GM12891 (cell line): ENCODE data around the gene ASPG.

ENCODE experiments used
- DNase-seq: peaks from one replicate; pipeline ENCODE4 v3.0.0; 2011; ENCODE audit warnings: low spot score; ENCODE audit not compliant: insufficient read length
- FAIRE-seq: peaks from 2 replicates; lab custom pipeline; 2011; peaks lifted over from hg19 to GRCh38; lab: Jason Lieb, UNC
- PAX5 ChIP-seq: IDR thresholded peaks from 2 replicates; pipeline ENCODE4 v1.6.1; 2011; ENCODE audit warnings: low read length, moderate library complexity, mild to moderate bottlenecking; ENCODE audit not compliant: insufficient read depth, severe bottlenecking
- POLR2A ChIP-seq: IDR thresholded peaks from 2 replicates; pipeline ENCODE4 v1.6.1; 2011; ENCODE audit warnings: low read depth, low read length, control low read depth
- POLR2AphosphoS5 ChIP-seq: IDR thresholded peaks from 2 replicates; pipeline ENCODE4 v1.6.1; 2011; ENCODE audit warnings: low read depth, low read length, control low read depth
- POU2F2 ChIP-seq: IDR thresholded peaks from 2 replicates; pipeline ENCODE4 v1.6.1; 2011; ENCODE audit warnings: low read depth, mild to moderate bottlenecking, control low read depth, low read length, moderate library complexity
- SPI1 ChIP-seq: IDR thresholded peaks from 2 replicates; pipeline ENCODE4 v1.6.1; 2011; ENCODE audit warnings: low read depth, low read length, control low read depth
- TAF1 ChIP-seq: IDR thresholded peaks from 2 replicates; pipeline ENCODE4 v1.6.1; 2011; ENCODE audit warnings: low read depth, low read length, control low read depth

The ASPG gene

DNA sequence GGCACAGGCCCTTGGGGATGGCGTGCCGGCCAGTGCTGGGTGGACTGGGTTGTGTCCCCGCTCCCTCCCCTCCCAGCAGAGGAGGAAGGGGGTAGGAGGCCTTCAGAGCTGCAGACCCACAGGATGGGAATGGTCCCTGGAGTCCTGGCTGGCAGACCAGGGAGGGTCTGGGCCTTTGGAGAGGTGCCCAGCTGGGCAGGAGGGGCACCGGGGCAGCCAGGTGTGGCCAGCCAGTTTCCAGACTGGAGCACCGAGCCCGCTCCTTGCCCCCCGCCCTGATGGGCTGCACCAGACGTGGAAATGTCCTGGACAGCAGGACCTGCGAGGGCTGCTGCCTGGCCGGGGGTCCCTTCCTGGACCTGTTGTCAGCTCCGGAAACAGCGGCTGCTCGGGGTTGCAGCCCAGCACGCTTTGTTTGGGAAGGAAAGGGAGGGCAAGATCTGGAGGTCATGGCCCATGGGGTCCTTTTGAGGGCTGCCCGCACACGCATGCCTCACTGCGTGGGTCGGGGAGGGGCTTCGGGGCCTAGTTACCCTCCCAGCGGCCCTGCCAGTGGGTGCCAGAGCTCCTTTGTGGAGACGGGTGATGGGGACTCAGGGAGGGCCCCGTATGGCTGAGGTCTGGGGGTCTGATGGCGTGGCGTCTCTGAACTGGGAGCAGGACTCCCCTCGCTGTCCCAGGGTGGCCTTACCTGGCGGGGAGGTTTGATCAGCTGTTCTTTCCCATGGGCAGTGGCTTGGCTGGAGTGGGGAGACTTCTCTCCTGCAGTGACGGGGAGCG is 62.0 kb downstream of the ASPG start:
- FAIRE-seq = no peak
- DNase-seq = no peak
- no peak for TF ChIP-seq POLR2AphosphoS5
- TF ChIP-seq SPI1 = no peak
- no peak for TF ChIP-seq TAF1
- no peak for TF ChIP-seq POLR2A
- no peak for TF ChIP-seq PAX5
- TF ChIP-seq POU2F2 = no peak

GRCh38 chr14:104148433-104149277 is 63.2 kb downstream of the ASPG start:
- TF ChIP-seq POLR2AphosphoS5 (no peak), PAX5 (no peak), POLR2A (no peak), TAF1 (no peak), POU2F2 (no peak), SPI1 (no peak)
- no peak for DNase-seq
- no peak for FAIRE-seq

GRCh38 chr14:104149278-104149595 is 63.7 kb downstream of the ASPG start:
- TF ChIP-seq POLR2AphosphoS5 (no peak), PAX5 (no peak), SPI1 (no peak), POU2F2 (no peak), POLR2A (no peak), TAF1 (no peak)
- FAIRE-seq = no peak

GRCh38 chr14:104149617-104150135 is 64.2 kb downstream of the ASPG start:
- no peak for FAIRE-seq
- DNase-seq = no peak
- TF ChIP-seq POLR2AphosphoS5 (no peak), PAX5 (no peak), TAF1 (no peak), POU2F2 (no peak), SPI1 (no peak), POLR2A (no peak)

More at GRCh38 chr14:104149278-104149595, 63.7 kb downstream of the ASPG start:
- no peak for DNase-seq

DNA sequence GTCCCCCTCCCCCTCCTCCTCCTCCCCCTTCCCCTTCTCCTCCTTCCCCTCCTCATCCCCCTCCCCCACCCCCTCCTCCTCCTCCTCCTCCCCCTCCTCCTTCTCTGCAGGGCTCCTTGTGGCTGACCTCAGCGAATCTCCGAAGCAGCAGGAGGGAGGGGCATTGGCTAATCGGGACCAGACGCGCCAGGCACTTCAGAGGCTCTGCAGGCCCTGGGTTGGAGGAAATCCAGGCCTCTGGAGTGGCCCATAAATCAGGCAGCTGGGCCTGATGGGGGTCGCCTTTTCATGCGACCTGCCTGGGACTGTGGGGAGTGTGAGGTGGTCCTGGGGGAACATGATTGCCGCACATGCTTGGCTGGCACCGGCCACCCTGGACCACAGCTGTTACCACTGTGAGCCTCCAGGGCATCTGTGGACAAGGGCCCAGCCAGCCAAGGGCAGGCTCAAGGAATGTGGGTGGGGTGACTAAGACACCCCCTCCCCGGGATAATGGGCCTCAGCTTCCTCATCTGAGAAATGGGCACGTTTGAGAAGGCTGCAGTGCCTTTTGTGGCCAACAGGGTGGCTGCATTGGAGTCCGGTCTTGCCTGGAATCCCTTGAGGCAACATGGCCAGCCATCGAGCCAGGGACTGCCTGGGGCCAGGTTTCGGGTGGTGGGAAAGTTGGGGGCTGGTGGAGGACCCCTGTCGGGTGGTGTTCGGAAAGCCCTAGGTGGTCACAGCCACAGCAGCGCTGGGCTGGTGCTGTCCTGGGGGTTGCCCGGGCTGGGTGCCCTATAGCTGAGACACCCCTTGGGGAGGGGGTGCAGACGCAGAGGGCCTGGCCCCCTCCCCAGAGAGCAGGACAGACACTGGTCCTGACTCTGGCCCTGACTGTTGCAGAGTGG is 64.9 kb downstream of the ASPG start:
- TF ChIP-seq SPI1 (no peak), TAF1 (no peak), POU2F2 (no peak), PAX5 (no peak), POLR2AphosphoS5 (no peak), POLR2A (no peak)
- FAIRE-seq = no peak
- no peak for DNase-seq

DNA sequence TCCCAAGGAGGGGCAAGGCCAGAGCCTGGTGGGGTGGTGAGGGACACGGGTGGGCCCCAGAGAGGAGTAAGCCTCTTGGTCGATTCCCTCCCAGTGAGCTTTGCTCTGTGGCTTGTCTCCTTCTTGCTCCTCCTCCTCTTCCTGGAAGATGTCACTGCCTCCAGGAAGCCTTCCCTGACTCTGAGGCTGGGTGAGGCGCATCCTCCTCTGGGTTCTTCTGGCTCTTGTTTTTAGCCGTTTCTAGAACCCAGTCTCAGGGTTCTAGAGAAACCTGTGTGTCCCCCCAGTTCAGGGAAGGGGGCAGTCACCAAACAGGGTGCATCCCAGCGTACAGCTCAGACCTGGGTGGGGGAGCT is 65.5 kb downstream of the ASPG start:
- DNase-seq = no peak
- TF ChIP-seq POLR2A (no peak), SPI1 (no peak), TAF1 (no peak), POLR2AphosphoS5 (no peak), POU2F2 (no peak), PAX5 (no peak)
- no peak for FAIRE-seq

GRCh38 chr14:104151566-104152245 is 66.2 kb downstream of the ASPG start:
- TF ChIP-seq TAF1 = no peak
- TF ChIP-seq PAX5 = no peak
- TF ChIP-seq POLR2AphosphoS5 = no peak
- no peak for TF ChIP-seq POU2F2
- TF ChIP-seq SPI1 = no peak
- TF ChIP-seq POLR2A = no peak
- DNase-seq (no peak), FAIRE-seq (no peak)

DNA sequence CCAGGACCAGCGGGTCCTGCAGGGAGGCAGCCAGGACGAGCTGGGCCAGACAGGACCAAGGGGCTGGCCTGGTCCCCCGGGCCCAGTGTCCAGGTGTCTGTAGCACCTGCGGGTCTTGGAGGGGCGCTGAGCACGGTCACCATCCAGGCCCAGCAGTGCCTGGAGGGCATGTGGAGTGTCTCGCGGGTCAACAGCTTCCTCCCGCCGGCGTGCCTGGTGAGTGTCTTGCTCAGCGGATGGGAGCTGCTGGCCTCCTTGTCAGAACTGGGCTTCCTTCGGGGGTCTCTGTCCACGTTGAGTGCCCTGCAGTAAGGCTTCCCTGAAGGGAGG is 66.7 kb downstream of the ASPG start:
- DNase-seq (no peak), FAIRE-seq (no peak)
- TF ChIP-seq POLR2AphosphoS5 = no peak
